GM18868 (cell line): Measurements from ENCODE around the gene SCN3B.

Experiments used
- ATAC-seq: cut with Tn5 transposase; IDR thresholded peaks from one replicate; pipeline ENCODE4 v1.9.1; 2021; ENCODE audit warnings: mild to moderate bottlenecking, moderate library complexity; ENCODE audit not compliant: unreplicated experiment

The SCN3B gene

GRCh38 chr11:123659311-123659710 is 4.9 kb upstream of the SCN3B start:
- ATAC-seq: no peak

- peak; percentile 59 for ATAC-seq
Observed at GRCh38 chr11:123653827-123654565, 428 bp downstream of the SCN3B start.

- ATAC-seq: no peak
Observed at GRCh38 chr11:123653483-123653826, 969 bp downstream of the SCN3B start.

- ATAC-seq: no peak
Observed at GRCh38 chr11:123652599-123652998, 1.8 kb downstream of the SCN3B start.

- no peak for ATAC-seq
Observed at GRCh38 chr11:123650901-123651300, 3.5 kb downstream of the SCN3B start.

GRCh38 chr11:123645286-123645975 is 9.0 kb downstream of the SCN3B start:
- ATAC-seq: no peak

DNA sequence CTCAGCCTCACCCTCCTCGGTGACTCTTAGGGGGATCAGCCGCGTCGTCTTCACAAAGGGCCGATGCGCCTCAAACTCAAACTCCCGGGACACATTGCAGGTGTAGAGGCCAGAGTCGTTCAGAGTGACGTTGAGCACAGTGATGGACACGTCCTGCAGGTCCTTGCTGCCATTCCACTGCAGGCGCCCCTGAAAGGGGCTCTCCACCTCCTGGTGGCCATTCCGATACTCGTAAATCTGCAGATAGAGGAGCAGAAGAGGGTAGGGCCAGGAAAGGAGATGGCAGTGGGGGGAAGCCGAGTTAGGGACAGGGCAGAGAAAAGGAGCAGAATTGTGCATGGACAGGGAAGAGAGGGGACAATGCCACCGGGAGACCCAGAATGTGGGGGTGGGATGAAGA is 12.0 kb downstream of the SCN3B start:
- no peak for ATAC-seq

DNA sequence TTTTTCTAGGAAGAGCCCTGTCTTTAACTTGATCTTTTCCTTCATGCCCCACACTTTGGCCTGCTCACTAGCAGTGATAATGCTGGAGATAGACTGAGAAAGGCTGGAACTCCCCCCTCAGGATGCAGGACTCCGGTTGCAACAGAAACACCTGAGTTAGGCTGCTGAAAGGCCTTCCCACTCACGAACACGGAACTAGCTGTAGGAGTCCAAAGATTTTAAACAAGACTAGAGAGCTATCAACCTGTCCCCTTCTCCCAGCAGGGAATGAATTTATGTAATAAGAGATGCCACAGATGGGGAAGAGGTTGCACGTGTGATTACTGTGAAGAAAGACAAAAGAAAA is 13.0 kb downstream of the SCN3B start:
- ATAC-seq: no peak

- peak; percentile 88 for ATAC-seq
Observed at GRCh38 chr11:123640677-123641494, 13.5 kb downstream of the SCN3B start.

- no peak for ATAC-seq
Observed at GRCh38 chr11:123640029-123640428, 14.4 kb downstream of the SCN3B start.

DNA sequence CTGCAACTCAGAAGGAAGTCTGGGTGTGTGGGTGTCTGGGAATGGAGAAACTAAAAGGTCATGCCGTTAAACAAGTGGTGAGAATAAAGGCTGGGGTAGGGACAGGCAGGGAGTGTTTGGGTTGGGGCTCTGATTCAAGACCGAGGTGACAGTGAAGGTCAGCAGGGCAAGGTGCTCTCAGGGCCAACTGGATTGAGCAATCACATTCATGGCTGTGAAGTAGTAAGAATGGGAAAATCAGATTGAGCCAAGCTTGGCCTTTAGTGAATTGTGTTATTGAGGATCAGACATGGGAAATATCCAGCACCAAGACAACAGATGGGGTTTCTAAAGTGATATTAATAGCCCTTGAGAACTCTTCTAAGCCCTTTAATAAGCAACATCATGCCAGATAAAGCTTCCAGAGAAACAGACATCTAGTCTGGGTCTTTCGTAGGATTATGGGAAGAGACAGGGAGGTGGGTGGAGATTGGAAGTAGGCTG is 24.3 kb downstream of the SCN3B start:
- ATAC-seq: no peak

GRCh38 chr11:123628936-123629683 is 25.3 kb downstream of the SCN3B start:
- ATAC-seq: no peak

- ATAC-seq: no peak
Observed at GRCh38 chr11:123624974-123625373, 29.4 kb downstream of the SCN3B start.

GRCh38 chr11:123622576-123622975 is 31.8 kb downstream of the SCN3B start:
- no peak for ATAC-seq

DNA sequence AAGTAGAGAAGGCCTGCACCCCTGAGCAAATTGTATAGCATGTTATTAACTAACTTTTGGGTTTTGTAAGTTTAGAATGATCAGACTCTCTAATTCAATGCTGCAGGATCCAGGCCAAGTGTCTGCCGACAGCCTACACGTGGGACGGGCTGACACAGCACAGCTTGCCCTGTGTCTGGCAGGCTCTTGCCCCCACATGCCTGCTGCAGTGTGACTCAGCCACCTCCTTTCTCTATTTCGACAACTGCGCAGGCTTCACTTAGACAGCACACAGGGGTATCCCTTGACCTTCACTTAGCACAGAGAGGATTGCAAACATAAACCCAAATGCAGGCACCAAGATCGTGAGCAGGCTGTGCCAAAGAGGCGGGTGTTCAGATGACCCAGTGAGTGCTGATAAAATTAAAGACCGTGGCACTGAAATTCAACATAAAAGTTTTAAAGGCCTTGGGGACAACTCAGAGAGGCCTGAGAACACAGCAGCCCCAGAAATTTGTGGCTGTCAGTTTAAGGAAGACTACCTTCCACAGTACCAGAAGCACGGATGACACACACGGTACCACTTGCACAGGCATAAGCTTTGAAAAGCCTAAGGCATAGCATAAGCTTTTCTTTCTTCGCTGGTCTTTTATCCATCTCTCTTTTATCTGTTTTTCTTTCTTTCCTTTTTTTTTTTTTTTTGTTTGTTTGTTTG is 37.8 kb downstream of the SCN3B start:
- no peak for ATAC-seq

DNA sequence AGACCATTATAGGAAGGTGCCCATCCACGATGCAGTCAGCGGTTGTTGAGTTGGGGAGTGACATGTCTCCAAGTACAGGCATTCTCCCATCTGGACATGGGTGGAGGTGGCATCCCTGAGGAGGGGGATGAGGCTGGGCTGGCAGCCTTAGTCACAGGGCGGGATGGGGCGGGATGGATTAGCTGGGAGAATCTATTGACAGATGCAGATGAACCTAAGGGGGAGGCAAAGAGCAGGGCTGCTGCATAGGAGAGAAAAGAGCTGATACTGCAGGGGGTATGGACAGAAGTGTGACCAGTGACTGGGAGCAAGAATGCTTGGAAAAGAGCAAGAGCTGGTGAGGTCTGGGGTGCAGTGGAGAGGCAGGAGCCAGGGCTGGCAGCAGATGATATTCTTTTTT is 42.7 kb downstream of the SCN3B start:
- ATAC-seq: no peak

- no peak for ATAC-seq
Observed at GRCh38 chr11:123608945-123609344, 45.5 kb downstream of the SCN3B start.

DNA sequence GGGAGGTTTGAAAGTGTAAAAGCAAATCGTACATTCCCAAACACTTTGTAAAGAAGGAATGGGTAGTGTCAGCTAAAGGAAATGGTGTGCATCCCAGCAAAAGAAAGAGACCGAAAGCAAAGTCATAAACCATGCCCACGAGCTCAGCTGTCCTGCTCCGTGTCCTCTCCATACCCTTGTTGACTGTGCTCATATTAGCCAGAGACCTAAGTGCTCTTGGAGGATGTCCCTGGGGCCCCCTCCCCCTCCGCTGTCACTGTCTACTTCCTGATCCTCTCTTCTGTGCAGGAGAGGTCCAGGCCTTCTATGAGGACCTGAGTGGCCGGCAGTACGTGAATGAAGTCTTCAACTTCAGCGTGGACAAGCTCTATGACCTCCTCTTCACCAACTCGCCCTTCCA is 46.1 kb downstream of the SCN3B start:
- ATAC-seq: no peak

DNA sequence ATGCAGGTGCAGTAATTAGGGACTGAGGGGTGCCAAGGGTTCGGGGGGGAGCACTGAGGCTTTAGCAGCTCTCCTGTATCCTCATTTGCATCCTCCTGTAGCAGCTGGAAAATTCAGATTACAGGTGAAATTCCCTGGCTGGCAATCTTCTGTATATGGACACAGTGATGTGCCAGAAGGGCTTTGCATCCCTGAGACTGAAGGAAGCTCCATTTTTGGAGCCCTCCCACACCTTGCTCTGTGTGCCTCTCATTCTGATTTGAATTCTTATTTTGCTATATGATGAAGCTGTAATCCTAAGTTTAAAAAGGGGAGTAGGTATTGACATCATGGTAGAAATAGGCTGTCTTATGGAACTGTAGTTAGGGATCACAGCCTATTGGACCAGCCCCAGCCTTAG is 46.6 kb downstream of the SCN3B start:
- ATAC-seq: no peak

GRCh38 chr11:123603666-123604065 is 50.8 kb downstream of the SCN3B start:
- no peak for ATAC-seq
